Gastrocnemius medialis (tissue), 4 donors: ENCODE measurements around the gene GRIK3. TPM values are rescaled to one million over a fixed set of nuclear protein-coding genes. Genes with fewer than 3 reads are reported as not detected.

Source experiments
- ATAC-seq, 2 donors: fragments of 150-250 bp; one replicate each; pipeline ENCODE4 v1.9.1; 2016
- DNase-seq, 2 donors: peaks; one replicate each; pipeline ENCODE4 v3.0.0-alpha.2; 2019
- H3K27ac ChIP-seq, 4 donors: fragments of 200-600 bp; sonication (generic); 1 replicate in 1 of 4; 2 replicates in 3 of 4; pipeline ENCODE4 v1.5.1; 2016 to 2018; ENCODE audit warnings: mild to moderate bottlenecking in 2 of 4, moderate library complexity in 1 of 4
- H3K27me3 ChIP-seq, 3 donors: fragments of 200-600 bp; sonication (generic) in 2 of 3; 1 replicate in 1 of 3; 2 replicates in 2 of 3; pipeline versions ENCODE4 v1.5.1 to v1.6.0; 2016 to 2019; ENCODE audit warnings: mild to moderate bottlenecking in 1 of 3, moderate library complexity in 1 of 3
- H3K36me3 ChIP-seq, 2 donors: fragments of 200-600 bp; sonication (generic) in 1 of 2; one replicate each; pipeline ENCODE4 v1.5.1; 2017 to 2018
- H3K4me1 ChIP-seq, 2 donors: fragments of 200-600 bp; sonication (generic) in 1 of 2; one replicate each; pipeline ENCODE4 v1.5.1; 2016 to 2017; ENCODE audit warnings: mild to moderate bottlenecking in 2 of 2
- H3K4me3 ChIP-seq, 4 donors: fragments of 200-600 bp; sonication (generic) in 3 of 4; 1 replicate in 1 of 4; 2 replicates in 3 of 4; pipeline ENCODE4 v1.5.1; 2016 to 2019; ENCODE audit warnings: mild to moderate bottlenecking in 2 of 4
- H3K9me3 ChIP-seq, 3 donors: fragments of 200-600 bp; sonication (generic) in 2 of 3; 1 replicate in 1 of 3; 2 replicates in 2 of 3; pipeline ENCODE4 v1.5.1; 2016 to 2019
- CTCF ChIP-seq, 5 experiments: fragments of 450-650 bp in 3 of 5; fragments of 200-600 bp in 2 of 5; sonication (generic) in 2 of 5; IDR thresholded peaks in 4 of 5; conservative IDR thresholded peaks in 1 of 5; 1 replicate in 4 of 5; 2 replicates in 1 of 5; pipeline ENCODE4 v1.5.1; 2016 to 2019; ENCODE audit warnings: antibody characterized with exemption in 5 of 5, mild to moderate bottlenecking in 3 of 5, moderate library complexity in 3 of 5
- POLR2A ChIP-seq, 2 donors: fragments of 450-650 bp; IDR thresholded peaks; one replicate each; pipeline ENCODE4 v1.6.1; 2017; ENCODE audit warnings: antibody characterized with exemption in 2 of 2, mild to moderate bottlenecking in 2 of 2, moderate library complexity in 2 of 2
- in situ Hi-C, 4 donors: fragments of 200-750 bp; cut with MboI; loops; one replicate each; pipeline versions ENCODE4 v1.15.0 to v1.8.0; 2017; ENCODE audit warnings: low sequenced_read_pairs in 4 of 4
- intact Hi-C: fragments of 100-400 bp; cut with DNase I; formaldehyde crosslinking; loops from one replicate; pipeline ENCODE4 v1.15.1; 2023; ENCODE audit warnings: low total_unique reads
- total RNA-seq, 4 donors: library from RNA; depleted of rRNA; stranded (reverse); fragments of >200 nt; gene quantifications; one replicate each; pipeline versions ENCODE4 v1.1.0 to v1.2.3, GENCODE V29; 2016

GRIK3 gene
- total RNA-seq, 4 donors from 2014 or later, result 0.13 to 0.22 (median 0.13) TPM; not detected in 1

GRCh38 chr1:36782085-36782484 is 252.2 kb downstream of the GRIK3 start:
- intact Hi-C loops (no loop called here), in situ Hi-C loops (no loop called here)
- Histone ChIP-seq H3K4me1 (no peaks in the 10 kb centered on the region), H3K9me3 (no peaks in the 10 kb centered on the region), H3K27ac (no peak overlapping the region), H3K4me3 (no peak overlapping the region), H3K27me3 (no peaks in the 10 kb centered on the region), H3K36me3 (no peaks in the 10 kb centered on the region)
- DNase-seq, result no peak
- TF ChIP-seq CTCF (IDR thresholded peaks at IDR 0.05 in 4 of 5, conservative IDR thresholded peaks at IDR 0.05 in 1 of 5) (no peak), POLR2A (IDR thresholded peaks at IDR 0.05) (no peak)
- no peak for ATAC-seq

GRCh38 chr1:36781098-36781497 is 253.2 kb downstream of the GRIK3 start:
- Histone ChIP-seq H3K4me1 (no peaks in the 10 kb centered on the region), H3K4me3 (no peak overlapping the region), H3K27me3 (no peaks in the 10 kb centered on the region), H3K9me3 (no peaks in the 10 kb centered on the region), H3K36me3 (no peaks in the 10 kb centered on the region), H3K27ac (no peak overlapping the region)
- TF ChIP-seq POLR2A (IDR thresholded peaks at IDR 0.05) (no peak), CTCF (IDR thresholded peaks at IDR 0.05 in 4 of 5, conservative IDR thresholded peaks at IDR 0.05 in 1 of 5) (no peak)
- in situ Hi-C loops (no loop called here), intact Hi-C loops (no loop called here)
- DNase-seq, result no peak
- ATAC-seq, result no peak

GRCh38 chr1:36778740-36779139 is 255.6 kb downstream of the GRIK3 start:
- in situ Hi-C loops, result no loop called here
- peaks cover 0 to 5% (median 4%) of the 10 kb centered on the region in 3 donors for H3K27me3 ChIP-seq
- ATAC-seq (no peak), DNase-seq (no peak)
- H3K9me3 ChIP-seq, result no peaks in the 10 kb centered on the region
- H3K27ac ChIP-seq, result no peak overlapping the region
- intact Hi-C loops, result no loop called here
- TF ChIP-seq CTCF (IDR thresholded peaks at IDR 0.05 in 4 of 5, conservative IDR thresholded peaks at IDR 0.05 in 1 of 5), result no peak
- no peak for TF ChIP-seq POLR2A (IDR thresholded peaks at IDR 0.05)
- H3K4me3 ChIP-seq, result no peak overlapping the region
- H3K36me3 ChIP-seq, result no peaks in the 10 kb centered on the region
- no peaks in the 10 kb centered on the region for H3K4me1 ChIP-seq

GRCh38 chr1:36776948-36777831 is 257.1 kb downstream of the GRIK3 start:
- no peak for TF ChIP-seq POLR2A (IDR thresholded peaks at IDR 0.05)
- TF ChIP-seq CTCF (IDR thresholded peaks at IDR 0.05 in 4 of 5, conservative IDR thresholded peaks at IDR 0.05 in 1 of 5), result no peak
- in situ Hi-C loops, result no loop called here
- ATAC-seq, result no peak

More at GRCh38 chr1:36776948-36777831, 257.1 kb downstream of the GRIK3 start:
- no peak overlapping the region for H3K4me3 ChIP-seq
- H3K4me1 ChIP-seq, result no peaks in the 10 kb centered on the region
- peaks cover 5 to 13% (median 8%) of the 10 kb centered on the region in 3 donors for H3K27me3 ChIP-seq
- H3K36me3 ChIP-seq, result no peaks in the 10 kb centered on the region
- H3K9me3 ChIP-seq, result no peaks in the 10 kb centered on the region
- DNase-seq, result no peak
- H3K27ac ChIP-seq, result no peak overlapping the region
- intact Hi-C loops, result no loop called here
